ENCODE data around the gene ZNF695.
"Not testable (repeated sequence)": the region's sequence is repeated elsewhere in the genome, so short reads cannot be mapped to it uniquely, and the experiment has no call there.

GRCh38 chr1:247004081-247004480, 3.8 kb downstream of the ZNF695 start:
- TF ChIP-seq CTCF, POLR2A (IDR thresholded peaks at IDR 0.05): not testable (repeated sequence)
